Esophagus (tissue), 2 donors: ENCODE measurements around the gene NUP35. TPM values are rescaled to one million over a fixed set of nuclear protein-coding genes. Genes with fewer than 3 reads are reported as not detected.
"Not testable (repeated sequence)": the region's sequence is repeated elsewhere in the genome, so short reads cannot be mapped to it uniquely, and the experiment has no call there.

Experiments
- H3K27ac ChIP-seq, 2 donors: one replicate each; pipeline ENCODE4 v1.5.1; 2013; ENCODE audit warnings: low read depth in 2 of 2, mild to moderate bottlenecking in 2 of 2, inconsistent platforms in 1 of 2, low read length in 1 of 2, moderate library complexity in 1 of 2
- H3K27me3 ChIP-seq, 2 donors: one replicate each; pipeline ENCODE4 v1.6.1; 2013; ENCODE audit warnings: low read length in 2 of 2, control low read depth in 1 of 2, mild to moderate bottlenecking in 1 of 2; ENCODE audit not compliant: insufficient read depth in 2 of 2, control insufficient read depth in 1 of 2
- H3K36me3 ChIP-seq, 2 donors: one replicate each; pipeline ENCODE4 v1.6.1; 2013; ENCODE audit warnings: low read length in 1 of 2; ENCODE audit not compliant: control insufficient read depth in 2 of 2, insufficient read depth in 2 of 2
- H3K4me1 ChIP-seq, 2 donors: one replicate each; pipeline ENCODE4 v1.6.1; 2013; ENCODE audit warnings: low read length in 1 of 2; ENCODE audit not compliant: control insufficient read depth in 2 of 2, insufficient read depth in 2 of 2
- H3K4me3 ChIP-seq, 2 donors: one replicate each; pipeline ENCODE4 v1.5.1; 2013; ENCODE audit warnings: low read length in 2 of 2, mild to moderate bottlenecking in 2 of 2, low read depth in 1 of 2, moderate library complexity in 1 of 2
- H3K9me3 ChIP-seq, 2 donors: one replicate each; pipeline ENCODE4 v1.6.1; 2013; ENCODE audit warnings: mild to moderate bottlenecking in 2 of 2, low read depth in 1 of 2, low read length in 1 of 2, moderate library complexity in 1 of 2; ENCODE audit not compliant: control insufficient read depth in 2 of 2, insufficient read depth in 1 of 2
- WGBS, 2 donors: extraction: QIAGEN DNeasy Blood & Tissue Kit; methylation state at CpG; one replicate each; pipeline ENCODE4 v1.1.7; 2013; 5-methylcytosine and 5-hydroxymethylcytosine counted together
- polyA plus RNA-seq, 2 donors: library from polyadenylated mRNA; stranded (reverse); fragments of 200-250 nt; gene quantifications; one replicate each; pipeline ENCODE4 v1.2.3, GENCODE V29; 2013
- donor health status: healthy with polysubstance abuse.
- donor health status: Bipolar disorder and iron deficiency.

NUP35 gene
- polyA plus RNA-seq, 2 donors, result 4.4 to 10.2 TPM

- no peak overlapping the region for H3K27ac ChIP-seq
- no peak overlapping the region for H3K4me3 ChIP-seq
- no peaks in the 10 kb centered on the region for H3K36me3 ChIP-seq
- no peaks in the 10 kb centered on the region for H3K27me3 ChIP-seq
- H3K4me1 ChIP-seq, result no peaks in the 10 kb centered on the region
- 87 to 92% methylated on average over 2 of the region's 2 CpGs for WGBS, 2 donors
- H3K9me3 ChIP-seq, result no peaks in the 10 kb centered on the region
These were observed 2.4 kb downstream of the NUP35 start for GRCh38 chr2:183126635-183127034.

- WGBS, 2 donors, result 84 to 89% methylated on average over 2 of the region's 2 CpGs
- H3K36me3 ChIP-seq, result no peaks in the 10 kb centered on the region
These were observed 9.8 kb downstream of the NUP35 start for GRCh38 chr2:183134016-183134415.

GRCh38 chr2:183148955-183149354, 24.7 kb downstream of the NUP35 start:
- Histone ChIP-seq H3K4me1 (no peaks in the 10 kb centered on the region), H3K4me3 (no peak overlapping the region), H3K27ac (no peak overlapping the region), H3K36me3 (peaks cover 0 to 3% of the 10 kb centered on the region in 2 donors), H3K27me3 (no peaks in the 10 kb centered on the region), H3K9me3 (no peaks in the 10 kb centered on the region)
- 96 to 100% methylated on average over 1 of the region's 1 CpG for WGBS, 2 donors

More at GRCh38 chr2:183134016-183134415, 9.8 kb downstream of the NUP35 start:
- H3K27me3 ChIP-seq, result no peaks in the 10 kb centered on the region
- H3K4me1 ChIP-seq, result no peaks in the 10 kb centered on the region
- no peak overlapping the region for H3K27ac ChIP-seq
- H3K4me3 ChIP-seq, result no peak overlapping the region
- no peaks in the 10 kb centered on the region for H3K9me3 ChIP-seq

- Histone ChIP-seq H3K9me3 (no peaks in the 10 kb centered on the region), H3K4me3 (no peak overlapping the region), H3K27me3 (no peaks in the 10 kb centered on the region), H3K4me1 (no peaks in the 10 kb centered on the region), H3K27ac (no peak overlapping the region), H3K36me3 (no peaks in the 10 kb centered on the region)
- WGBS, 2 donors, result 78 to 80% methylated on average over 2 of the region's 2 CpGs
These were observed 25.2 kb downstream of the NUP35 start for GRCh38 chr2:183149489-183149888.

GRCh38 chr2:183152280-183152679, 28.0 kb downstream of the NUP35 start:
- 97 to 99% methylated on average over 3 of the region's 3 CpGs for whole genome bisulfite sequencing, 2 donors
- H3K4me3 ChIP-seq, H3K27ac ChIP-seq, H3K4me1 ChIP-seq, H3K27me3 ChIP-seq, H3K36me3 ChIP-seq, H3K9me3 ChIP-seq: not testable (repeated sequence)

- no peak overlapping the region for H3K4me3 ChIP-seq
- H3K36me3 ChIP-seq, result no peaks in the 10 kb centered on the region
- 98% methylated on average over 3 of the region's 3 CpGs for WGBS, 2 donors
- no peaks in the 10 kb centered on the region for H3K4me1 ChIP-seq
- no peaks in the 10 kb centered on the region for H3K9me3 ChIP-seq
- H3K27ac ChIP-seq, result no peak overlapping the region
- H3K27me3 ChIP-seq, result no peaks in the 10 kb centered on the region
These were observed 29.7 kb downstream of the NUP35 start for GRCh38 chr2:183153967-183154366.

GRCh38 chr2:183154772-183155171, 30.5 kb downstream of the NUP35 start:
- not testable (repeated sequence) for H3K9me3 ChIP-seq, H3K27ac ChIP-seq, H3K4me1 ChIP-seq, H3K27me3 ChIP-seq, H3K36me3 ChIP-seq, H3K4me3 ChIP-seq
- WGBS, 2 donors, result 67 to 72% methylated on average over 4 of the region's 4 CpGs

GRCh38 chr2:183157131-183157530, 32.9 kb downstream of the NUP35 start:
- no peaks in the 10 kb centered on the region for H3K9me3 ChIP-seq
- H3K4me1 ChIP-seq, result no peaks in the 10 kb centered on the region
- no peak overlapping the region for H3K4me3 ChIP-seq
- WGBS, 2 donors, result 81 to 82% methylated on average over 4 of the region's 4 CpGs
- H3K36me3 ChIP-seq, result no peaks in the 10 kb centered on the region
- H3K27ac ChIP-seq, result no peak overlapping the region
- H3K27me3 ChIP-seq, result no peaks in the 10 kb centered on the region

- Histone ChIP-seq H3K27ac (no peak overlapping the region), H3K36me3 (peaks cover 0 to 3% of the 10 kb centered on the region in 2 donors), H3K4me1 (no peaks in the 10 kb centered on the region), H3K4me3 (no peak overlapping the region), H3K9me3 (no peaks in the 10 kb centered on the region), H3K27me3 (no peaks in the 10 kb centered on the region)
- WGBS, 2 donors, result 84 to 86% methylated on average over 4 of the region's 4 CpGs
These were observed 38.1 kb downstream of the NUP35 start for GRCh38 chr2:183162362-183162761.

GRCh38 chr2:183163821-183164649, 39.8 kb downstream of the NUP35 start:
- WGBS, 2 donors, result 77 to 80% methylated on average over 6 of the region's 6 CpGs
- Histone ChIP-seq H3K4me3 (no peak overlapping the region), H3K27ac (no peak overlapping the region), H3K4me1 (no peaks in the 10 kb centered on the region), H3K9me3 (no peaks in the 10 kb centered on the region), H3K36me3 (peaks cover 0 to 3% of the 10 kb centered on the region in 2 donors), H3K27me3 (no peaks in the 10 kb centered on the region)
